SK-N-MC (cell line): Measurements from ENCODE around the gene PLEKHD1.

Experiments used
- EZH2 ChIP-seq: fragments of 200-600 bp; sonication (generic); IDR thresholded peaks from one replicate; pipeline ENCODE4 v1.6.1; 2017; ENCODE audit warnings: antibody characterized with exemption
- FOXP2 ChIP-seq: optimal IDR thresholded peaks from 2 replicates; pipeline ENCODE3; 2011; ENCODE audit warnings: mild to moderate bottlenecking, moderate library complexity; ENCODE audit not compliant: insufficient read depth; ENCODE audit errors: extremely low read length, control extremely low read depth
- POLR2AphosphoS5 ChIP-seq: IDR thresholded peaks from 2 replicates; pipeline ENCODE4 v1.6.1; 2012; ENCODE audit warnings: mild to moderate bottlenecking, low read depth, low read length, borderline replicate concordance

- no peak for TF ChIP-seq EZH2
- TF ChIP-seq POLR2AphosphoS5: no peak
- TF ChIP-seq FOXP2: no peak
These were observed 75.1 kb downstream of the PLEKHD1 start for GRCh38 chr14:69559581-69560011.
